H1 (cell line): Measurements from ENCODE around the gene ME3. TPM values are rescaled to one million over a fixed set of nuclear protein-coding genes. Genes with fewer than 3 reads are reported as not detected.

ENCODE experiments used
- CTCF ChIA-PET: fragments of 300-600 bp; sonication (Branson Sonifier 250); formaldehyde crosslinking; loops from one replicate; lab custom pipeline; 2021; ENCODE audit not compliant: partially characterized antibody; lab: Charles Lee
- POLR2A ChIA-PET: fragments of 300-600 bp; sonication (Branson Sonifier 250); formaldehyde crosslinking; loops from one replicate; lab custom pipeline; 2021; ENCODE audit warnings: inconsistent platforms; ENCODE audit not compliant: partially characterized antibody; lab: Charles Lee
- DNase-seq, 2 experiments: peaks; one replicate each; pipeline versions ENCODE4 v3.0.0 to v3.0.0-alpha.2; 2010 to 2022; ENCODE audit warnings: low spot score in 2 of 2, low read depth in 1 of 2, mixed read lengths in 1 of 2
- FAIRE-seq: peaks from 2 replicates; lab custom pipeline; 2011; peaks lifted over from hg19 to GRCh38; lab: Jason Lieb, UNC
- H2AFZ ChIP-seq: 2 replicates; pipeline ENCODE4 v1.8.1; 2012; ENCODE audit warnings: low read length, inconsistent platforms
- H2AK5ac ChIP-seq: 2 replicates; pipeline ENCODE4 v1.6.1; 2013; ENCODE audit warnings: low read depth, low read length
- H2BK120ac ChIP-seq: replicated peaks from 2 replicates; pipeline ENCODE3; 2013; ENCODE audit warnings: low read depth, low read length, inconsistent platforms
- H2BK12ac ChIP-seq: 2 replicates; pipeline ENCODE4 v1.6.1; 2013; ENCODE audit warnings: low read depth, low read length
- H2BK15ac ChIP-seq: 2 replicates; pipeline ENCODE4 v1.6.1; 2013; ENCODE audit warnings: low read length
- H2BK20ac ChIP-seq: 2 replicates; pipeline ENCODE4 v1.6.1; 2013; ENCODE audit warnings: low read length
- H2BK5ac ChIP-seq: 2 replicates; pipeline ENCODE4 v1.6.1; 2013; ENCODE audit warnings: low read depth, low read length
- H3K14ac ChIP-seq: 2 replicates; pipeline ENCODE4 v1.6.1; 2013; ENCODE audit warnings: inconsistent platforms; ENCODE audit not compliant: insufficient read length
- H3K18ac ChIP-seq: 2 replicates; pipeline ENCODE4 v1.6.1; 2013; ENCODE audit warnings: low read length; ENCODE audit errors: extremely low read depth
- H3K23ac ChIP-seq: 2 replicates; pipeline ENCODE4 v1.6.1; 2013; ENCODE audit warnings: inconsistent platforms; ENCODE audit not compliant: insufficient read length
- H3K23me2 ChIP-seq: 2 replicates; pipeline ENCODE4 v1.6.1; 2013; ENCODE audit warnings: low read depth, low read length
- H3K27ac ChIP-seq: 2 replicates; pipeline ENCODE4 v1.6.1; 2011; ENCODE audit warnings: low read depth, low read length, inconsistent platforms
- H3K27me3 ChIP-seq, 4 experiments: replicated peaks in 1 of 4; 1 replicate in 1 of 4; 2 replicates in 3 of 4; pipeline versions ENCODE4 v1.6.1 to v1.8.1; 2011 to 2013; ENCODE audit warnings: low read length in 3 of 4, mild to moderate bottlenecking in 3 of 4, inconsistent platforms in 2 of 4, mixed read lengths in 2 of 4, moderate library complexity in 1 of 4; ENCODE audit not compliant: control insufficient read depth in 3 of 4, insufficient read depth in 3 of 4; ENCODE audit errors: extremely low read depth in 1 of 4
- H3K36me3 ChIP-seq, 4 experiments: 2 replicates each; pipeline versions ENCODE4 v1.6.1 to v1.8.1; 2011 to 2013; ENCODE audit warnings: mild to moderate bottlenecking in 4 of 4, low read length in 3 of 4, moderate library complexity in 2 of 4, control low read depth in 1 of 4, inconsistent platforms in 1 of 4; ENCODE audit not compliant: insufficient read depth in 4 of 4, control insufficient read depth in 2 of 4
- H3K4ac ChIP-seq: replicated peaks from 2 replicates; pipeline ENCODE3; 2013; ENCODE audit warnings: low read length, low read depth, mixed read lengths, inconsistent platforms; ENCODE audit not compliant: insufficient read length
- H3K4me1 ChIP-seq, 4 experiments: replicated peaks in 1 of 4; 1 replicate in 1 of 4; 2 replicates in 3 of 4; pipeline versions ENCODE4 v1.6.1 to v1.8.1; 2011 to 2013; ENCODE audit warnings: low read length in 3 of 4, inconsistent platforms in 2 of 4, mixed read lengths in 1 of 4; ENCODE audit not compliant: insufficient read depth in 4 of 4, control insufficient read depth in 3 of 4
- H3K4me2 ChIP-seq, 2 experiments: 2 replicates each; pipeline versions ENCODE4 v1.6.1 to v1.8.1; 2011 to 2013; ENCODE audit warnings: low read depth in 2 of 2, low read length in 2 of 2, control low read depth in 1 of 2, inconsistent platforms in 1 of 2, mild to moderate bottlenecking in 1 of 2; ENCODE audit not compliant: insufficient read depth in 1 of 2
- H3K4me3 ChIP-seq, 4 experiments: fragments of 200-600, 300-600 bp in 1 of 4; sonication (generic), shearing (Covaris generic), sonication (Bioruptor Twin) in 1 of 4; 2 replicates each; pipeline versions ENCODE4 v1.5.1 to v1.8.1; 2011 to 2016; ENCODE audit warnings: low read length in 4 of 4, low read depth in 3 of 4, control low read depth in 2 of 4, inconsistent platforms in 2 of 4, mild to moderate bottlenecking in 2 of 4, mixed read lengths in 1 of 4, moderate library complexity in 1 of 4; ENCODE audit not compliant: insufficient read depth in 2 of 4; ENCODE audit errors: extremely low read depth in 1 of 4
- H3K56ac ChIP-seq: replicated peaks from 2 replicates; pipeline ENCODE3; 2013; ENCODE audit warnings: low read depth, mild to moderate bottlenecking, mixed read lengths, low read length, inconsistent platforms; ENCODE audit not compliant: insufficient read length
- H3K79me1 ChIP-seq: 2 replicates; pipeline ENCODE4 v1.6.1; 2013; ENCODE audit warnings: low read depth, low read length, control low read depth
- H3K79me2 ChIP-seq, 2 experiments: 2 replicates each; pipeline versions ENCODE4 v1.6.1 to v1.8.1; 2012 to 2013; ENCODE audit warnings: low read length in 2 of 2, mild to moderate bottlenecking in 2 of 2, inconsistent platforms in 1 of 2; ENCODE audit not compliant: insufficient read depth in 2 of 2, control insufficient read depth in 1 of 2
- H3K9ac ChIP-seq, 4 experiments: replicated peaks in 1 of 4; 1 replicate in 1 of 4; 2 replicates in 3 of 4; pipeline versions ENCODE4 v1.6.1 to v1.8.1; 2011 to 2013; ENCODE audit warnings: low read depth in 3 of 4, low read length in 3 of 4, control low read depth in 2 of 4, mild to moderate bottlenecking in 2 of 4, moderate library complexity in 2 of 4, inconsistent platforms in 1 of 4; ENCODE audit errors: extremely low read depth in 1 of 4
- H3K9me3 ChIP-seq, 2 experiments: 2 replicates each; pipeline versions ENCODE4 v1.6.1 to v1.8.1; 2012 to 2013; ENCODE audit warnings: mild to moderate bottlenecking in 2 of 2, moderate library complexity in 2 of 2, control low read depth in 1 of 2, inconsistent platforms in 1 of 2, low read depth in 1 of 2, low read length in 1 of 2, mixed read lengths in 1 of 2; ENCODE audit not compliant: insufficient read depth in 2 of 2
- H4K20me1 ChIP-seq, 2 experiments: replicated peaks in 1 of 2; 2 replicates each; pipeline versions ENCODE3 to v1.8.1; 2011 to 2013; ENCODE audit warnings: inconsistent platforms in 2 of 2, low read length in 2 of 2, mild to moderate bottlenecking in 1 of 2; ENCODE audit not compliant: insufficient read depth in 2 of 2, control insufficient read depth in 1 of 2
- H4K5ac ChIP-seq: 2 replicates; pipeline ENCODE4 v1.6.1; 2013; ENCODE audit warnings: low read length, low read depth, mixed read lengths, inconsistent platforms; ENCODE audit not compliant: insufficient read length
- H4K8ac ChIP-seq: 2 replicates; pipeline ENCODE4 v1.8.0; 2013; ENCODE audit warnings: mild to moderate bottlenecking, moderate library complexity, low read length, inconsistent platforms; ENCODE audit not compliant: insufficient read depth; ENCODE audit errors: extremely low read depth
- H4K91ac ChIP-seq: replicated peaks from 2 replicates; pipeline ENCODE3; 2013; ENCODE audit warnings: low read length, mixed read lengths, inconsistent platforms; ENCODE audit not compliant: insufficient read length
- CBX5 ChIP-seq: fragments of 300-800, 300-1000 bp; sonication (generic); IDR thresholded peaks from 2 replicates; pipeline ENCODE4 v1.7.1; 2016; ENCODE audit warnings: antibody characterized with exemption, low read length, low read depth
- CEBPB ChIP-seq: IDR thresholded peaks from 2 replicates; pipeline ENCODE4 v1.6.1; 2012; ENCODE audit warnings: low read depth, low read length
- E2F6 ChIP-seq: IDR thresholded peaks from 2 replicates; pipeline ENCODE4 v1.6.1; 2012; ENCODE audit warnings: inconsistent platforms
- HDAC6 ChIP-seq: IDR thresholded peaks from one replicate; pipeline ENCODE4 v1.7.1; 2012; ENCODE audit warnings: low read depth, mild to moderate bottlenecking, inconsistent platforms, low read length, moderate library complexity
- MAX ChIP-seq: IDR thresholded peaks from 2 replicates; pipeline ENCODE4 v1.6.1; 2012; ENCODE audit warnings: inconsistent platforms
- NANOG ChIP-seq: IDR thresholded peaks from 2 replicates; pipeline ENCODE4 v1.6.1; 2011; ENCODE audit warnings: low read length, low read depth, mild to moderate bottlenecking, inconsistent platforms; ENCODE audit not compliant: insufficient read depth, poor library complexity, severe bottlenecking
- POU5F1 ChIP-seq: IDR thresholded peaks from 2 replicates; pipeline ENCODE4 v1.6.1; 2011; ENCODE audit warnings: low read depth, mild to moderate bottlenecking, low read length, moderate library complexity
- RAD21 ChIP-seq, 2 experiments: IDR thresholded peaks in 1 of 2; conservative IDR thresholded peaks in 1 of 2; 2 replicates each; pipeline ENCODE4 v1.6.1; 2011; ENCODE audit warnings: low read depth in 2 of 2, low read length in 2 of 2, improper control_type of control experiment in 1 of 2, inconsistent platforms in 1 of 2, mild to moderate bottlenecking in 1 of 2, moderate library complexity in 1 of 2
- SIN3A ChIP-seq, 2 experiments: IDR thresholded peaks in 1 of 2; conservative IDR thresholded peaks in 1 of 2; 2 replicates each; pipeline ENCODE4 v1.6.1; 2011 to 2012; ENCODE audit warnings: low read length in 2 of 2, improper control_type of control experiment in 1 of 2, low read depth in 1 of 2, mild to moderate bottlenecking in 1 of 2
- SUZ12 ChIP-seq: fragments of 200-600 bp; sonication (generic); IDR thresholded peaks from 2 replicates; pipeline ENCODE4 v1.6.1; 2012; ENCODE audit warnings: mild to moderate bottlenecking, inconsistent platforms, low read length, moderate library complexity, mixed read lengths
- TBP ChIP-seq: IDR thresholded peaks from 2 replicates; pipeline ENCODE4 v1.6.1; 2011; ENCODE audit warnings: low read depth, low read length, improper control_type of control experiment
- WGBS, 2 experiments: shearing (Covaris generic) in 1 of 2; methylation state at CpG; one replicate each; pipeline versions ENCODE4 v1.1.6 to v1.1.7; 2013 to 2015; ENCODE audit warnings: low lambda C conversion rate in 2 of 2, mixed read lengths in 2 of 2, inconsistent platforms in 1 of 2, low coverage in 1 of 2, missing lambda C conversion rate in 1 of 2; ENCODE audit not compliant: insufficient replicate concordance in 2 of 2, insufficient coverage in 1 of 2, insufficient read length in 1 of 2; ENCODE audit errors: extremely low coverage in 1 of 2, missing lambda C conversion rate in 1 of 2; 5-methylcytosine and 5-hydroxymethylcytosine counted together
- polyA plus RNA-seq, 7 experiments: library from polyadenylated mRNA; depleted of rRNA in 3 of 7; stranded (reverse) in 5 of 7; unstranded in 2 of 7; fragments of >200 nt in 5 of 7; fragments of 200-250 nt in 2 of 7; gene quantifications; 1 replicate in 5 of 7; 2 replicates in 1 of 7; 4 replicates in 1 of 7; pipeline versions ENCODE4 v1.2.1 to v1.2.3, GENCODE V29; 2011 to 2013; ENCODE audit warnings: missing spikeins in 2 of 7, mixed read lengths in 2 of 7
- total RNA-seq: library from RNA; stranded (reverse); fragmentation: NEBNext Ultra II Directional; extraction: Animal tissue kit (Norgen Biotek cat#: 25700); gene quantifications from 2 replicates; pipeline ENCODE4 v1.2.1, GENCODE V29; 2021

ME3 gene
- total and polyA plus RNA-seq, 2 of the 8 experiments (the other 6 are each of a cell fraction or from before 2014, with no cell fraction given), result 1.5 to 2.8 TPM

DNA sequence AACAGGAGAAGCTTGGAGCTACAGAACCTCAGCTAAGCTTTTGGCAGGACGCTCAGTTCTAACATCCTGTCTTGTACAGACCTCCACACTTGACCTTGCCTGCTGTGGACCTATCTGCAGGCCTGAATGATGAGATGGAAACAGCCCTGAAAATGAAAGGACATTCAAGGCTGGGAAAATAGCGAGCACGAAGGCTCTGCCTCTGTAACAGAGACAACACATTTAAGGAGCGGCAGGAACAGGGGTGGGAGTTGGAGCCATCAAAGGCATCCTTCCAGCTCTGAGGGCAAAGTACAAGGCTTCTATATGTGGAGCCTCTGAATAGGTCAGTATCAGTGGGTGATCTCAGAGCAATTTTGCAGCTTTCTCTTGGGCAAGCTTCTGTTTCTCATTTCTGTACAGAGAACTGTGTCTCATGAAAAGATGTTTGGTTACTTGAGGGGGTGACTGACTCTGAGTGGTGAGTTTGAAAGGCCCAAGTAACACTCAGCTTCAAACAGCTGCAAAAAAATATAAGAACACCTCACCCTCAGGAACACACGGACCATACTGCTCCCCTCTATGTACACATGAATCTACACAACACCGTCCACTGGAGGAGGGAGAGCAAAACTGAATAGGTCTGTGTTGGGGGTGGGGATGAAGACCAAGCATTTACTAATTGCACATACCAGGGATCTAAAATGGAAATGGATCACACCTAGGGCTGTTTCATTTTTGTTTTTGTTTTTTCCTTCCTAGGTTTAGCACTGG lies 196.1 kb downstream of the ME3 start:
- 93% methylated on average over 6 of the region's 6 CpGs; no CpG with 5 or more reads in 1 of the 2 experiments for WGBS, 2 experiments
- no peak overlapping the region for H2BK15ac ChIP-seq
- H3K27me3 ChIP-seq, result no peaks in the 10 kb centered on the region
- no peaks in the 10 kb centered on the region for H3K79me2 ChIP-seq
- no peaks in the 10 kb centered on the region for H3K79me1 ChIP-seq
- H3K9me3 ChIP-seq, result no peaks in the 10 kb centered on the region; a peak in 1 of 4 replicates
- no peak overlapping the region for H3K27ac ChIP-seq
- FAIRE-seq (no peak), DNase-seq (no peak)
- no peak overlapping the region for H2BK120ac ChIP-seq
- H2BK5ac ChIP-seq, result no peak overlapping the region
- H2BK20ac ChIP-seq, result no peak overlapping the region
- H4K20me1 ChIP-seq, result no peaks in the 10 kb centered on the region
- H3K18ac ChIP-seq, result no peak overlapping the region
- no peak overlapping the region for H3K4me2 ChIP-seq
- no peak overlapping the region for H2AFZ ChIP-seq
- H3K4me3 ChIP-seq, result no peak overlapping the region
- H4K91ac ChIP-seq, result no peak overlapping the region
- peaks cover 0 to 6% (median 1%) of the 10 kb centered on the region in 4 experiments; a peak in 2 of 7 replicates for H3K4me1 ChIP-seq
- no peaks in the 10 kb centered on the region for H3K23me2 ChIP-seq
- H3K36me3 ChIP-seq, result no peaks in the 10 kb centered on the region
- H2AK5ac ChIP-seq, result no peak overlapping the region
- H4K8ac ChIP-seq, result no peak overlapping the region
- no peak overlapping the region for H3K23ac ChIP-seq
- H3K9ac ChIP-seq, result no peak overlapping the region
- no peak overlapping the region for H3K4ac ChIP-seq
- no peak overlapping the region for H3K56ac ChIP-seq
- ChIA-PET POLR2A (no interaction called here), CTCF (interaction anchor here (0.7 to 1.9 kb wide), 6 partner anchors 13 to 132 kb away, joined by 3 to 7 read pairs (median 4); no protein-coding TSS in a partner anchor)
- H2BK12ac ChIP-seq, result no peak overlapping the region
- H3K14ac ChIP-seq, result no peak overlapping the region
- no peak overlapping the region for H4K5ac ChIP-seq
- no peak for TF ChIP-seq MAX
- no peak for TF ChIP-seq TBP
- TF ChIP-seq SIN3A (conservative IDR thresholded peaks at IDR 0.05 in 1 of 2, IDR thresholded peaks at IDR 0.05 in 1 of 2; ENCODE audit: low read depth in 1 of 2, low read length in 2 of 2), result no peak
- TF ChIP-seq E2F6, result no peak
- TF ChIP-seq POU5F1, result no peak
- TF ChIP-seq CBX5, result no peak
- TF ChIP-seq HDAC6, result no peak
- no peak for TF ChIP-seq RAD21 (IDR thresholded peaks at IDR 0.05 in 1 of 2, conservative IDR thresholded peaks at IDR 0.05 in 1 of 2; ENCODE audit: low read depth in 2 of 2, low read length in 2 of 2)
- no peak for TF ChIP-seq NANOG
- TF ChIP-seq SUZ12, result no peak
- TF ChIP-seq CEBPB, result no peak
